H4 (cell line): ENCODE results near the gene MFSD2B. TPM values are rescaled to one million over a fixed set of nuclear protein-coding genes. Genes with fewer than 3 reads are reported as not detected.
"Not testable (repeated sequence)": the region's sequence is repeated elsewhere in the genome, so short reads cannot be mapped to it uniquely, and the experiment has no call there.

Experiments used
- DNase-seq: peaks from one replicate; pipeline ENCODE4 v3.0.0-alpha.2; 2015; ENCODE audit warnings: low spot score
- total RNA-seq: library from RNA; depleted of rRNA; stranded (reverse); fragments of >200 nt; shearing (Covaris generic); gene quantifications from 2 replicates; pipeline ENCODE4 v1.2.3, GENCODE V29; 2014; rRNA removed

The MFSD2B gene, protein sequence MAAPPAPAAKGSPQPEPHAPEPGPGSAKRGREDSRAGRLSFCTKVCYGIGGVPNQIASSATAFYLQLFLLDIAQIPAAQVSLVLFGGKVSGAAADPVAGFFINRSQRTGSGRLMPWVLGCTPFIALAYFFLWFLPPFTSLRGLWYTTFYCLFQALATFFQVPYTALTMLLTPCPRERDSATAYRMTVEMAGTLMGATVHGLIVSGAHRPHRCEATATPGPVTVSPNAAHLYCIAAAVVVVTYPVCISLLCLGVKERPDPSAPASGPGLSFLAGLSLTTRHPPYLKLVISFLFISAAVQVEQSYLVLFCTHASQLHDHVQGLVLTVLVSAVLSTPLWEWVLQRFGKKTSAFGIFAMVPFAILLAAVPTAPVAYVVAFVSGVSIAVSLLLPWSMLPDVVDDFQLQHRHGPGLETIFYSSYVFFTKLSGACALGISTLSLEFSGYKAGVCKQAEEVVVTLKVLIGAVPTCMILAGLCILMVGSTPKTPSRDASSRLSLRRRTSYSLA
- total RNA-seq, result 0.72 TPM in 1 of 2 replicates, not detected in the other

GRCh38 chr2:24009680-24010476 lies at the start of gene MFSD2B:
Gene MFSD2B (plus strand): TSS chr2:24010085. CDS start chr2:24010097, 12 bp downstream.
- DNase-seq, result no peak

GRCh38 chr2:23967846-23968245 lies 42.0 kb upstream of the MFSD2B start:
- DNase-seq, result no peak

GRCh38 chr2:23976883-23977282 lies 33.0 kb upstream of the MFSD2B start:
- no peak for DNase-seq

DNA sequence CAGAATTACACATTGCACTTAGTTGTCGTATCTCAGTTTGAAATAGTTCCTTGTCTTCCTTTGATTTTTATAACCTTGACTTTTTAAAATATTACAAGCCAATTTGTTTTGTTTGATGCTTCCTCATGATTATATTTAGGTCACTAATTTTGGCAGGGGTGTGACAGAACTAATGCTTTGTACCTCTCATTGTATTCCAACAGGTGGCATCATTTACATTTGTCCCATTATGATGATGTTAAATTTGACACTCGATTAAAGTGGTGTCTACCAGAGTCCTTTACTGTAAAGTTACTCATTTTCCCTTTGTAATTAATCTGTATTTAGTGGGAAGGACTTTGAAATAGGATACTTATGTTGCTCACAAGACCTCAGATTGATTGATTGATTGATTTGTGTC lies 21.5 kb upstream of the MFSD2B start:
- peak; percentile 5 for DNase-seq

- DNase-seq, result no peak
Measured at GRCh38 chr2:23992931-23993330, 17.0 kb upstream of the MFSD2B start.

DNA sequence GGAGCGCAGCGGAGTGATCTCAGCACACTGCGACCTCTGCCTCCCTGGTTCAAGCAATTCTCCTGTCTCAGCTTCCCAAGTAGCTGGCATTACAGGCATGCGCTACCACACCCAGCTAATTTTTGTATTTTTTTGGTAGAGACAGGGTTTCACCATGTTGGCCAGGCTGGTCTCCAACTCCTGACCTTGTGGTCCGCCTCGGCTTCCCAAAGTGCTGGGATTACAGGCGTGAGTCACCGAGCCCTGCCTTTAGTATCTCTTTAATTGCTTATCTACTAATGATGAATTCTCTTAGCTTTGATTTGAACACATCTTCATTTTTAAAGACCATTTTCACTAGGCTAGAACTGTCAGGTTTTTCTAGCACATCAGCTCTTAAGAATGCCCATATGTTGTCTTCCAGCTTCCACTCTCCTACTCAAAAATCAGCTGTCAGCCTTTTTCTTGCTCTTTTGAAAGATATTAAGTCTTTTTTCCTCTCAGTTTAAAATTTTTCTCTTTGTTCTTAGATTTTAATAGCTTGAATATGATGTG lies 16.1 kb upstream of the MFSD2B start:
- no peak for DNase-seq

- DNase-seq, result no peak
Measured at GRCh38 chr2:23994567-23994966, 15.3 kb upstream of the MFSD2B start.

GRCh38 chr2:24007693-24008092 lies 2.2 kb upstream of the MFSD2B start:
- DNase-seq, result no peak

GRCh38 chr2:24008672-24009366 lies 1.1 kb upstream of the MFSD2B start:
- DNase-seq, result no peak

DNA sequence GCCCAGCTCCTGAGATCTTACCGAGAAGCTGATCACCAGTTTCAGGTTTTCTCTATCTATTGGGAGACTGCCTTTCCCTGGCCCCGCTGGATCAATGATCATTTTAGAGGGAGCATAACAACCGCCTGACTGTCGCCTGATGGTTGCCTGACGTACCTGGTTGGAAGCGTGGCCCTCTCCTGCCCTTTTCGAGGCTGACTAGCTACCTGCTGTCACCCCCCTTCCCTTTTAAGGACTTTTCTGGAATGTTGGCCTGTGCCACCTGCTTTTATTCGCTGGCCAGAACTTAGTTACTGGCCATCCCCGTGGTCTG lies 562 bp upstream of the MFSD2B start:
- no peak for DNase-seq

- DNase-seq, result no peak
Measured at GRCh38 chr2:24010477-24011249, 778 bp downstream of the MFSD2B start.

DNA sequence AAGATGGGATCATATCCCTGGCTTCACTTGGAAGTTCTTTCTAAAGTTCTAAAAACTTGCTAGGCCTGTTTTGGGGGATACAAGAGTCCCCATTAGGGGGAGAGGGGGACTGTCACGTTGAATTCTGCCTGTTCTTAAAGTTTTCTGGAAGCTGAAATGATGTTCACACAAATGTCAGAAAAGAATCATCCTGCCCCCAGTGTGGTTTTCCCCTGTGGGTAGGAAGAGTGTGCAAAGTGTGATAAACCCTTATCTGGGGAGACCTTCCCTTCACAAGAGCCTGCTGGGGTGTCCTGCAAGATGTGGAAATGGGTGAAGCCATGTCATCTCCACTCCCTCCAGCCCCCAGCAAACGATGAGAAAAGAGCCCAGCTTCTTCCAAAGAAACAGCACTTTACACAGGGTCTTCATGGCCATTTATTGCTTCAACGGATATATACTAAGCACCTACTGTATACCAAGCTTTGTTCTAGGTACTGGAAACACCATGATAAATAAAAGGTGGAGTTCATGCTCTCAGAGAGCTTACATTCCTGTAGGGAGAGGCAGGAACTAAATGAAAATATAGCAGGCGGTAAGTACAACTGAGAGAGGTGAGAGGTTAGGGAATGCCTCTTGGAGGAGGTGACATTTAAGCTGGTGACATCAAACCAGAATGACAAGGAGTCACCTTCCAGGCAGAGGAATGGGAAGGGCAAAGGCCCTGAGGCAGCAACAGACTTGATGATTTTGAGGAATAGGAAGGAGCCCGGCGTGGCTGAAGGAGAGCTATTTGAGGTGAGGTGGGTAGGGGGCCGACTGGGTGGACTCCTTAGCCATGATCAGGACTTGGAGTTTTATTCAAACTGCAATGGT lies 1.6 kb downstream of the MFSD2B start:
- DNase-seq, result no peak

- no peak for DNase-seq
Measured at GRCh38 chr2:24012521-24013188, 2.8 kb downstream of the MFSD2B start.

DNA sequence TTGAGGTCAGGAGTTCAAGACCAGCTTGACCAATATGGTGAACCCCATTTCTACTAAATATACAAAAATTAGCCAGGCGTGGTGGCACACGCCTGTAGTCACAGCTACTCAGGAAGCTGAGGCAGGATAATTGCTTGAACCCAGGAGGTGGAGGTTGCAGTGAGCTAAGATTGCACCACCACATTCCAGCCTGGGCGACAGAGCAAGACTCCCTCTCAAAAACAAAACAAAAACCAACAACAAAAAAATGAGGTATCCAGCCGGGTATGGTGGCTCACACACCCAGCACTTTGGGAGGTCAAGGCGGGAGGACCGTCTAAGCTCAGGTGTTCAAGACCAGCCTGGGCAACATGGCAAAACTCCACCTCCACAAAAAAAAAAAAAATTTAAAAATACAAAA lies 5.0 kb downstream of the MFSD2B start:
- not testable (repeated sequence) for DNase-seq

DNA sequence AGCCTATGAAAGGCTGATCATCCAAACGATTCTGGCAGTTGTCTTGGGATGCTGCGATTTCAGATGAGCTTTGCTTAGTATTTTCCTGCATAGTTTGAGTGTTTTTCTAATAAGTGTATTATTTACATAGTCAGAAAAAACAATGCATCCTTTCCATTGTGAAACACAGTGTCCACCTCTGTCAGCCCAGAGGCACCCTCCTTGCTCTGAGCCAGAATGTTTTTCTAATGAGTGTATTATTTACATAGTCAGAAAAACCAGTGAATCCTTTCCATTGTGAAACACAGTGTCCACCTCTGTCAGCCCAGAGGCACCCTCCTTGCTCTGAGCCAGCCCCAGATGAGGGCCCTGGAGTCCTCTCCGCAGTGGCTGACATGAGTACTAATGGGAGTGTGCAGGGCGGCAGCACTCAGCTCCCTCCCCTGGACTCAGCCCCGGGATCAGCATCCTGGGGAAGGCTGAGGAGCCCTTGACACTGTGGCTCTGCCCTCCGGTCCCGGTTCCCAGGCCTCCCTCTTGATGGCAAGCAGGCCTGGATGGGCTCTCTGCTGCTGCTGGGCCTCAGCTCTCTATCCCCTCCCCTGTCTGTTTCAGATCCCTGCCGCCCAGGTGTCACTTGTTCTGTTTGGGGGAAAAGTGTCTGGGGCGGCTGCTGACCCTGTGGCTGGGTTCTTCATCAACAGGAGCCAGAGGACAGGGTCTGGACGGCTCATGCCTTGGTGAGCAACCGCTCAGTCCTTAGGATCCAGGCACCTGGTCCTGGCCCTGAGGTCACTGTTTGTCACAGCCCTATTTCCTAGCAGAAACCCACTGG lies 5.9 kb downstream of the MFSD2B start:
- DNase-seq, result peak; percentile 13

GRCh38 chr2:24016376-24016761 lies 6.5 kb downstream of the MFSD2B start:
- no peak for DNase-seq

DNA sequence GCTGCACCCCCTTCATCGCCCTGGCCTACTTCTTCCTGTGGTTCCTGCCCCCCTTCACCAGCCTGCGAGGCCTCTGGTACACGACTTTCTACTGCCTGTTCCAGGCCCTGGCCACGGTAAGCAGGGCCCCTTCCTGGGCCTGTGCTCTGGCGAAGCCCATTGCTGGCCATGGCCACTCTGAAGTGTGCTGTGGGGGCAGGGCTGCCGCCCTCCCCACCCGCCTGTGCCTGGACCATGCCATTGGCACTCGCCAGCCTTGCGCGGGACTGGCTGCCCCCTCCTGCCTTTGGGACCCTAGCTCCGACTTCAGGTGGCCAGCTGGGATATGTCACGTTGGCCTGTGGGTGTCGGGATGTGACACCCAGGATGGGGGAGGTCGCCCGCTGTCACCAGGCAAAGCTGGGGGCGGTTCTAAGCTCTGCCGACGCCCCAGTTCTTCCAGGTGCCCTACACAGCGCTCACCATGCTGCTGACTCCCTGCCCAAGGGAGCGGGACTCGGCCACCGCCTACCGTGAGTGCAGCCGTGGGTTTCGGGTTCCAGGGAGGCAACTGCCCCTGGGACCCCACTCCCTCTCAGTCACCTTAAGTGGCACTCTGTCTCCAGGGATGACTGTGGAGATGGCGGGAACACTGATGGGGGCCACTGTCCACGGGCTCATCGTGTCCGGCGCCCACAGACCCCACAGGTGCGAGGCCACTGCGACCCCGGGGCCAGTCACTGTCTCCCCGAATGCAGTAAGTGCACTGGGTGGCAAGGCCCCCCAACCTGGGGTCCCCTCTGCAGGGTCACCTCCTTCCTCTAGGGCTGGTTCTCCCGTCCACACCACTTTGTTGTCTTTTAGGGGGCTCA lies 7.2 kb downstream of the MFSD2B start:
- no peak for DNase-seq

GRCh38 chr2:24017711-24018110 lies 7.8 kb downstream of the MFSD2B start:
- DNase-seq, result no peak
